ENCODE results near the gene APC2. TPM values are rescaled to one million over a fixed set of nuclear protein-coding genes. Genes with fewer than 3 reads are reported as not detected.

APC2 gene
- total and polyA plus RNA-seq, 4 donors, result under 0.01 to 0.06 (median 0.03) TPM

GRCh38 chr19:1492474-1493006 is 42.6 kb downstream of the APC2 start:
- Histone ChIP-seq H3K9me3 (ENCODE audit: control insufficient read depth in 4 of 4, low read length in 3 of 4) (no peaks in the 10 kb centered on the region), H3K36me3 (ENCODE audit: control insufficient read depth in 4 of 4, insufficient read depth in 3 of 4, low read depth in 1 of 4, low read length in 3 of 4) (peaks cover 0 to 2% (median 0%) of the 10 kb centered on the region in 4 donors), H3K27me3 (ENCODE audit: control insufficient read depth in 4 of 4, insufficient read depth in 4 of 4, low read length in 3 of 4) (no peaks in the 10 kb centered on the region), H3K27ac (ENCODE audit: low read depth in 1 of 2, low read length in 2 of 2) (peak overlapping the region; percentile 77 to 91), H3K4me3 (ENCODE audit: low read depth in 1 of 3, low read length in 3 of 3) (peak overlapping the region in 2 of 3 donors; percentile 65 to 77), H3K4me1 (ENCODE audit: control insufficient read depth in 4 of 4, insufficient read depth in 4 of 4, low read length in 3 of 4) (peaks cover 10 to 38% (median 24%) of the 10 kb centered on the region in 4 donors), H3K9ac (ENCODE audit: low read depth in 1 of 2, low read length in 2 of 2) (peak overlapping the region in 1 of 2 donors; percentile 70)
- no peak for DNase-seq (ENCODE audit: low spot score)
- peak; percentile 86 to 95 for TF ChIP-seq HNF4A (conservative IDR thresholded peaks at IDR 0.05)
- peak; percentile 81 for TF ChIP-seq SP1 (IDR thresholded peaks at IDR 0.05)
- TF ChIP-seq CTCF (IDR thresholded peaks at IDR 0.05; ENCODE audit: low read depth, low read length, missing input control), result no peak
- TF ChIP-seq ATF3 (IDR thresholded peaks at IDR 0.05), result no peak
- TF ChIP-seq EGR1 (IDR thresholded peaks at IDR 0.05; ENCODE audit: low read depth in 2 of 2), result peak in 1 of 2 donors; percentile 29
- TF ChIP-seq REST (IDR thresholded peaks at IDR 0.05), result no peak
- TF ChIP-seq FOXA1 (IDR thresholded peaks at IDR 0.05), result peak; percentile 9
- TF ChIP-seq MAX (IDR thresholded peaks at IDR 0.05), result peak; percentile 88
- TF ChIP-seq GABPA (IDR thresholded peaks at IDR 0.05 in 1 of 2, conservative IDR thresholded peaks at IDR 0.05 in 1 of 2), result no peak
- TF ChIP-seq RAD21 (IDR thresholded peaks at IDR 0.05), result no peak
- TF ChIP-seq YY1 (IDR thresholded peaks at IDR 0.05), result peak; percentile 72
- peak; percentile 66 for TF ChIP-seq ZBTB33 (IDR thresholded peaks at IDR 0.05)
- no peak for TF ChIP-seq FOXA2 (IDR thresholded peaks at IDR 0.05)
- TF ChIP-seq HNF4G (IDR thresholded peaks at IDR 0.05), result peak; percentile 52
- peak; percentile 39 for TF ChIP-seq TAF1 (conservative IDR thresholded peaks at IDR 0.05)
- TF ChIP-seq NR2F2 (IDR thresholded peaks at IDR 0.05), result peak; percentile 92
- TF ChIP-seq RXRA (IDR thresholded peaks at IDR 0.05), result peak; percentile 96 to 98
- TF ChIP-seq JUND (IDR thresholded peaks at IDR 0.05), result peak; percentile 37 to 51
- WGBS, result 29% methylated on average over 10 of the region's 10 CpGs
